Bronchial epithelial cell (primary cell): ENCODE results near the gene DVL1. TPM values are rescaled to one million over a fixed set of nuclear protein-coding genes. Genes with fewer than 3 reads are reported as not detected.
A peak's percentile ranks its signal among the peaks of the same experiment; 100 is the strongest.

Source experiments
- DNase-seq: peaks from one replicate; pipeline ENCODE4 v3.0.0-alpha.2; 2010; ENCODE audit warnings: low read depth
- FAIRE-seq: peaks from 2 replicates; lab custom pipeline; 2011; peaks lifted over from hg19 to GRCh38; lab: Jason Lieb, UNC
- H3K27me3 ChIP-seq: 2 replicates; pipeline ENCODE4 v1.5.1; 2011; ENCODE audit warnings: low read length; ENCODE audit not compliant: control insufficient read depth, insufficient read depth
- H3K36me3 ChIP-seq: 2 replicates; pipeline ENCODE4 v1.5.1; 2011; ENCODE audit warnings: low read length; ENCODE audit not compliant: control insufficient read depth, insufficient read depth
- H3K4me3 ChIP-seq: 2 replicates; pipeline ENCODE4 v1.5.1; 2011; ENCODE audit warnings: mild to moderate bottlenecking, low read depth, low read length, control low read depth
- CTCF ChIP-seq: IDR thresholded peaks from 2 replicates; pipeline ENCODE4 v1.5.1; 2011; ENCODE audit warnings: mild to moderate bottlenecking, moderate library complexity, low read length, control low read depth, inconsistent platforms; ENCODE audit not compliant: insufficient read depth, severe bottlenecking
- total RNA-seq: library from RNA; depleted of rRNA; stranded (reverse); fragments of >200 nt; gene quantifications from 2 replicates; pipeline ENCODE4 v1.2.1, GENCODE V29; 2014

Gene DVL1
- total RNA-seq, 1 donor from 2014 or later, result 233 TPM

- no peaks in the 10 kb centered on the region for H3K27me3 ChIP-seq
- DNase-seq, result no peak
- TF ChIP-seq CTCF, result no peak
- H3K4me3 ChIP-seq, result no peak overlapping the region
- no peak for FAIRE-seq
- H3K36me3 ChIP-seq, result peaks cover 34% of the 10 kb centered on the region
Measured at GRCh38 chr1:1311107-1312104, 37.8 kb downstream of the DVL1 start.

GRCh38 chr1:1310476-1311053 lies 38.7 kb downstream of the DVL1 start:
- DNase-seq (no peak), FAIRE-seq (no peak)
- Histone ChIP-seq H3K27me3 (no peaks in the 10 kb centered on the region), H3K4me3 (no peak overlapping the region), H3K36me3 (peaks cover 34% of the 10 kb centered on the region)
- no peak for TF ChIP-seq CTCF

- no peak for FAIRE-seq
- H3K4me3 ChIP-seq, result no peak overlapping the region
- peaks cover 33% of the 10 kb centered on the region for H3K36me3 ChIP-seq
- no peak for DNase-seq
- no peaks in the 10 kb centered on the region for H3K27me3 ChIP-seq
- TF ChIP-seq CTCF, result no peak
Measured at GRCh38 chr1:1310109-1310385, 39.2 kb downstream of the DVL1 start.

- DNase-seq, result no peak
- Histone ChIP-seq H3K4me3 (peak overlapping the region; percentile 86), H3K36me3 (peaks cover 31% of the 10 kb centered on the region), H3K27me3 (no peaks in the 10 kb centered on the region)
- FAIRE-seq, result no peak
- no peak for TF ChIP-seq CTCF
Measured at GRCh38 chr1:1309251-1310108, 39.7 kb downstream of the DVL1 start.

- Histone ChIP-seq H3K36me3 (peaks cover 26% of the 10 kb centered on the region), H3K27me3 (no peaks in the 10 kb centered on the region), H3K4me3 (peak overlapping the region; percentile 86)
- no peak for DNase-seq
- TF ChIP-seq CTCF, result no peak
- no peak for FAIRE-seq
Measured at GRCh38 chr1:1308756-1309250, 40.4 kb downstream of the DVL1 start.
